Tracheal epithelial cell (primary cell): Measurements from ENCODE around the gene ACOT2. TPM values are rescaled to one million over a fixed set of nuclear protein-coding genes. Genes with fewer than 3 reads are reported as not detected.

Source experiments
- total RNA-seq: library from RNA; depleted of rRNA; stranded (reverse); fragments of >200 nt; gene quantifications from 2 replicates; pipeline ENCODE4 v1.2.1, GENCODE V29; 2014

The ACOT2 gene, protein sequence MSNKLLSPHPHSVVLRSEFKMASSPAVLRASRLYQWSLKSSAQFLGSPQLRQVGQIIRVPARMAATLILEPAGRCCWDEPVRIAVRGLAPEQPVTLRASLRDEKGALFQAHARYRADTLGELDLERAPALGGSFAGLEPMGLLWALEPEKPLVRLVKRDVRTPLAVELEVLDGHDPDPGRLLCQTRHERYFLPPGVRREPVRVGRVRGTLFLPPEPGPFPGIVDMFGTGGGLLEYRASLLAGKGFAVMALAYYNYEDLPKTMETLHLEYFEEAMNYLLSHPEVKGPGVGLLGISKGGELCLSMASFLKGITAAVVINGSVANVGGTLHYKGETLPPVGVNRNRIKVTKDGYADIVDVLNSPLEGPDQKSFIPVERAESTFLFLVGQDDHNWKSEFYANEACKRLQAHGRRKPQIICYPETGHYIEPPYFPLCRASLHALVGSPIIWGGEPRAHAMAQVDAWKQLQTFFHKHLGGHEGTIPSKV
- 7.9 and 8.9 TPM in 2 replicates for total RNA-seq

DNA sequence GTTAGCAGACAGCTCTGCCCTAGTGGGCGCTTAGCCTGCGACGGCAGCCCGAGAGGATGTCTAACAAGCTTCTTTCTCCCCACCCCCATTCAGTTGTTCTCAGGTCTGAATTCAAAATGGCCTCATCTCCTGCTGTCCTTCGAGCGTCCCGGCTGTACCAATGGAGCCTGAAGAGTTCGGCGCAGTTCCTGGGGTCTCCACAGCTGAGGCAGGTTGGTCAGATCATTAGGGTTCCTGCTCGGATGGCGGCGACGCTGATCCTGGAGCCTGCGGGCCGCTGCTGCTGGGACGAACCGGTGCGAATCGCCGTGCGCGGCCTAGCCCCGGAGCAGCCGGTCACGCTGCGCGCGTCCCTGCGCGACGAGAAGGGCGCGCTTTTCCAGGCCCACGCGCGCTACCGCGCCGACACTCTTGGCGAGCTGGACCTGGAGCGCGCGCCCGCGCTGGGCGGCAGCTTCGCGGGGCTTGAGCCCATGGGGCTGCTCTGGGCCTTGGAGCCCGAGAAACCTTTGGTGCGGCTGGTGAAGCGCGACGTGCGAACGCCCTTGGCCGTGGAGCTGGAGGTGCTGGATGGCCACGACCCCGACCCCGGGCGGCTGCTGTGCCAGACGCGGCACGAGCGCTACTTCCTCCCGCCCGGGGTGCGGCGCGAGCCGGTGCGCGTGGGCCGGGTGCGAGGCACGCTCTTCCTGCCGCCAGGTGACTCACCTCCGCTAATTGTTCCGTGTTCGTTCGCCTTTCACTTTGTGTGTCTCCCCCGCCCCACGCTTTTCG is at the start of gene ACOT2:
ACOT2 (plus strand) TSS at position 29 of the 774 bp plus-strand sequence; CDS start at position 57, 28 bp downstream.

DNA sequence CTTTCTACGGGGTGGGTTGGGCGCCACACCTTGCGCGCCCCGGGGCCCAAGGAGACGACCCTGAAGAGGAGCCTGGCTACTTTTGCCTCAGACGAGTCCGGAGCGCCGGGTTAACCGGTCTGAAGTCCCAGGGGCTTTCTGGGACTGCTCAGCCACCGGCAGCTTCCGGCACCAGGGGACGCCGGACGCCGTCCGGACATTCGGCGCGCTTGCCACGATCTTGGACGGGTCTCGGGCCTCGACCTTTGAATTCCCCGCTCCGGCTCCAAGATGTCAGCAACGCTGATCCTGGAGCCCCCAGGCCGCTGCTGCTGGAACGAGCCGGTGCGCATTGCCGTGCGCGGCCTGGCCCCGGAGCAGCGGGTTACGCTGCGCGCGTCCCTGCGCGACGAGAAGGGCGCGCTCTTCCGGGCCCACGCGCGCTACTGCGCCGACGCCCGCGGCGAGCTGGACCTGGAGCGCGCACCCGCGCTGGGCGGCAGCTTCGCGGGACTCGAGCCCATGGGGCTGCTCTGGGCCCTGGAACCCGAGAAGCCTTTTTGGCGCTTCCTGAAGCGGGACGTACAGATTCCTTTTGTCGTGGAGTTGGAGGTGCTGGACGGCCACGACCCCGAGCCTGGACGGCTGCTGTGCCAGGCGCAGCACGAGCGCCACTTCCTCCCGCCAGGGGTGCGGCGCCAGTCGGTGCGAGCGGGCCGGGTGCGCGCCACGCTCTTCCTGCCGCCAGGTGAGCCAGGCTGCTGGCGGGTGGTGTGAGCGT is 22.9 kb downstream of the ACOT2 start, which contains the start of gene ACOT4:
ACOT4 (plus strand) TSS at position 184 of the 760 bp plus-strand sequence; CDS start at position 271, 87 bp downstream.

DNA sequence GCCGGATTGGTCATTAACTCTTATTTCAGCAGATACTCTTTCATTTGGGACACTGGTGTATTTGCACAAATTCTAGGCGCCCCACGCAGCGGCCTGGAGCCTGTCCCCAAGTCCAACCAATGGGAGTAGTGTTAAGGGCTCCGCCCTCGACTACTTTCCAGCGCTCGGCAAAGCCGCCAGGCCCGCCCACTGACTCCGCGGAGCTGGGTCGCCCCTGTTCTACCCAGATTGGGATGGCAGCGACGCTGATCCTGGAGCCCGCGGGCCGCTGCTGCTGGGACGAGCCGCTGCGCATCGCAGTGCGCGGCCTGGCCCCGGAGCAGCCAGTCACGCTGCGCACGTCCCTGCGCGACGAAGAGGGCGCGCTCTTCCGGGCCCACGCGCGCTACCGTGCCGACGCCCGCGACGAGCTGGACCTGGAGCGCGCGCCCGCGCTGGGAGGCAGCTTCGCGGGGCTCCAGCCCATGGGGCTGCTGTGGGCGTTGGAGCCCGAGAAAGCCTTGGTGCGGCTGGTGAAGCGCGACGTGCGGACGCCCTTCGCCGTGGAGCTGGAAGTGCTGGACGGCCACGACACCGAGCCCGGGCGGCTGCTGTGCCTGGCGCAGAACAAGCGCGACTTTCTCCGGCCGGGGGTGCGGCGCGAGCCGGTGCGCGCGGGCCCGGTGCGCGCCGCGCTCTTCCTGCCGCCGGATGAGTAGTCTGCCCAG is 43.5 kb downstream of the ACOT2 start, which contains the start of gene ACOT6:
ACOT6 (plus strand) TSS at position 179 of the 707 bp plus-strand sequence; CDS start at position 234, 55 bp downstream.

Other genes starting within 250 kb of the ACOT2 start
- 17.6 and 17.7 TPM in 2 replicates for gene NUMB, start 110.7 kb upstream of the ACOT2 start, total RNA-seq
- gene RIOX1, start 78.3 kb upstream of the ACOT2 start, total RNA-seq: 23.6 and 24.5 TPM in 2 replicates
- 0.96 and 3.0 TPM in 2 replicates for gene ACOT1, start 32.1 kb upstream of the ACOT2 start, total RNA-seq
- under 0.01 TPM in 2 replicates for gene HEATR4, start 10.3 kb upstream of the ACOT2 start, total RNA-seq
- gene ACOT4, start 22.7 kb downstream of the ACOT2 start, total RNA-seq: 0.21 and 0.48 TPM in 2 replicates
- gene ACOT6, start 43.3 kb downstream of the ACOT2 start, total RNA-seq: 0.24 and 0.43 TPM in 2 replicates
- gene DNAL1, start 75.8 kb downstream of the ACOT2 start, total RNA-seq: 4.9 and 6.3 TPM in 2 replicates
- gene PNMA1, start 145.2 kb downstream of the ACOT2 start, total RNA-seq: 9.6 and 10.9 TPM in 2 replicates